Stomach (tissue), 9 donors: ENCODE results near the gene TBC1D4. TPM values are rescaled to one million over a fixed set of nuclear protein-coding genes. Genes with fewer than 3 reads are reported as not detected.
"Not testable (repeated sequence)": the region's sequence is repeated elsewhere in the genome, so short reads cannot be mapped to it uniquely, and the experiment has no call there.

Experiments
- DNase-seq, 2 donors: peaks; one replicate each; pipeline versions ENCODE4 v3.0.0 to v3.0.0-alpha.2; 2013 to 2019
- H3K27ac ChIP-seq, 5 donors: fragments of 200-600 bp in 4 of 5; sonication (generic) in 4 of 5; one replicate each; pipeline ENCODE4 v1.5.1; 2013 to 2019; ENCODE audit warnings: mild to moderate bottlenecking in 1 of 5, moderate library complexity in 1 of 5
- H3K27me3 ChIP-seq, 3 donors: fragments of 200-600 bp; sonication (generic); one replicate each; pipeline ENCODE4 v1.5.1; 2017 to 2019; ENCODE audit warnings: mixed run types in 1 of 3
- H3K36me3 ChIP-seq, 4 donors: fragments of 200-600 bp; sonication (generic); 1 replicate in 3 of 4; 2 replicates in 1 of 4; pipeline ENCODE4 v1.5.1; 2016 to 2019
- H3K4me1 ChIP-seq, 4 donors: fragments of 200-600 bp; sonication (generic); one replicate each; pipeline ENCODE4 v1.5.1; 2016 to 2019
- H3K4me3 ChIP-seq, 4 donors: fragments of 200-600 bp; sonication (generic) in 3 of 4; one replicate each; pipeline ENCODE4 v1.5.1; 2016 to 2019; ENCODE audit warnings: mild to moderate bottlenecking in 1 of 4
- H3K9me3 ChIP-seq, 4 donors: fragments of 200-600 bp; sonication (generic); one replicate each; pipeline ENCODE4 v1.5.1; 2016 to 2019
- EP300 ChIP-seq: sonication (generic); formaldehyde crosslinking; IDR thresholded peaks from one replicate; pipeline ENCODE4 v1.6.1; 2017; ENCODE audit warnings: antibody characterized with exemption
- POLR2A ChIP-seq, 4 donors: fragments of 450-650 bp; IDR thresholded peaks; one replicate each; pipeline ENCODE4 v1.6.1; 2016; ENCODE audit warnings: antibody characterized with exemption in 4 of 4, control low read depth in 2 of 4, mild to moderate bottlenecking in 1 of 4, moderate library complexity in 1 of 4
- POLR2AphosphoS5 ChIP-seq, 3 donors: sonication (generic); formaldehyde crosslinking; IDR thresholded peaks; one replicate each; pipeline ENCODE4 v1.6.1; 2016; ENCODE audit warnings: antibody characterized with exemption in 3 of 3
- WGBS, 5 donors: extraction: QIAGEN DNeasy Blood & Tissue Kit in 3 of 5; methylation state at CpG; one replicate each; pipeline versions ENCODE4 v1.1.5 to v1.1.7; 2013 to 2018; 5-methylcytosine and 5-hydroxymethylcytosine counted together
- intact Hi-C: fragments of 100-400 bp; cut with DNase I; formaldehyde crosslinking; loops from one replicate; pipeline ENCODE4 v1.15.1; 2023; ENCODE audit warnings: low total_unique reads
- polyA plus RNA-seq, 3 donors: library from polyadenylated mRNA; stranded (reverse); fragments of 200-250 nt; gene quantifications; one replicate each; pipeline ENCODE4 v1.2.3, GENCODE V29; 2013
- total RNA-seq, 5 donors: library from RNA; depleted of rRNA; stranded (reverse); fragments of >200 nt; gene quantifications; one replicate each; pipeline versions ENCODE4 v1.1.0 to v1.2.3, GENCODE V29; 2014 to 2016
- TF ChIP-seq, protein P1 (sequence below), 7 experiments: fragments of 450-650 bp in 4 of 7; fragments of 200-600 bp in 3 of 7; sonication (generic) in 3 of 7; IDR thresholded peaks; one replicate each; pipeline ENCODE4 v1.5.1; 2016 to 2019; ENCODE audit warnings: antibody characterized with exemption in 7 of 7, control low read depth in 2 of 7, mild to moderate bottlenecking in 1 of 7
- donor health status: healthy with polysubstance abuse.
- donor health status: Bipolar disorder and iron deficiency.
- donor health status: healthy.

TBC1D4 gene
- total and polyA plus RNA-seq, 8 donors = 4.9 to 47.8 (median 27.3) TPM

- no peak for TF ChIP-seq POLR2AphosphoS5 (IDR thresholded peaks at IDR 0.05)
- TF ChIP-seq EP300 = no peak
- TF ChIP-seq, protein P1, sequence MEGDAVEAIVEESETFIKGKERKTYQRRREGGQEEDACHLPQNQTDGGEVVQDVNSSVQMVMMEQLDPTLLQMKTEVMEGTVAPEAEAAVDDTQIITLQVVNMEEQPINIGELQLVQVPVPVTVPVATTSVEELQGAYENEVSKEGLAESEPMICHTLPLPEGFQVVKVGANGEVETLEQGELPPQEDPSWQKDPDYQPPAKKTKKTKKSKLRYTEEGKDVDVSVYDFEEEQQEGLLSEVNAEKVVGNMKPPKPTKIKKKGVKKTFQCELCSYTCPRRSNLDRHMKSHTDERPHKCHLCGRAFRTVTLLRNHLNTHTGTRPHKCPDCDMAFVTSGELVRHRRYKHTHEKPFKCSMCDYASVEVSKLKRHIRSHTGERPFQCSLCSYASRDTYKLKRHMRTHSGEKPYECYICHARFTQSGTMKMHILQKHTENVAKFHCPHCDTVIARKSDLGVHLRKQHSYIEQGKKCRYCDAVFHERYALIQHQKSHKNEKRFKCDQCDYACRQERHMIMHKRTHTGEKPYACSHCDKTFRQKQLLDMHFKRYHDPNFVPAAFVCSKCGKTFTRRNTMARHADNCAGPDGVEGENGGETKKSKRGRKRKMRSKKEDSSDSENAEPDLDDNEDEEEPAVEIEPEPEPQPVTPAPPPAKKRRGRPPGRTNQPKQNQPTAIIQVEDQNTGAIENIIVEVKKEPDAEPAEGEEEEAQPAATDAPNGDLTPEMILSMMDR (IDR thresholded peaks at IDR 0.05) = no peak
- TF ChIP-seq POLR2A (IDR thresholded peaks at IDR 0.05) = no peak
- H3K9me3 ChIP-seq = no peaks in the 10 kb centered on the region
- no peak overlapping the region for H3K27ac ChIP-seq
- no peak for DNase-seq
- no peaks in the 10 kb centered on the region for H3K36me3 ChIP-seq
- no peak overlapping the region for H3K4me3 ChIP-seq
- intact Hi-C loops = no loop called here
- no peaks in the 10 kb centered on the region for H3K4me1 ChIP-seq
- no peaks in the 10 kb centered on the region for H3K27me3 ChIP-seq
- 35 to 40% (median 39%) methylated on average over 1 of the region's 1 CpG for WGBS, 5 donors
These were observed 226.3 kb downstream of the TBC1D4 start for GRCh38 chr13:75255653-75256052.

DNA sequence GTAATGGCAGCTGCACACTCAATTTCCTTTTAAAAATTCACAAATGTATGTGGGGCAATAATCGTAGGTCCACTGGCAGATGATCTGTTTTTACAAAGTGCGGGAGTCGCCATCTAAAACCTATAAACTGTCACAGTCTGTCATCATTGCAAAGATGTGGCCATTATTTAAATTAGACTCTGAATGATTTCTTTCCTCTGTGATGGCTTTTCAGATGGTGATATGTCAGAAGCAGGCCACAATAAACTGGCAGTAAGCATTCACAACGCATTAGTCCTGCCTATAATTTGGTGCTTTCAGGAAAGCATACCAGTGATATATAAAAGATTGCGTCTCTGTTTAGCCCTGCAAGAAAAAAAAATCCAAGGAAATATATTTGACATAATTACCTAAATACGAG is 226.8 kb downstream of the TBC1D4 start:
- Histone ChIP-seq H3K27me3 (no peaks in the 10 kb centered on the region), H3K4me1 (no peaks in the 10 kb centered on the region), H3K4me3 (no peak overlapping the region), H3K27ac (no peak overlapping the region), H3K9me3 (no peaks in the 10 kb centered on the region), H3K36me3 (no peaks in the 10 kb centered on the region)
- intact Hi-C loops = no loop called here
- WGBS, 5 donors = 87 to 94% (median 91%) methylated on average over 6 of the region's 6 CpGs
- no peak for TF ChIP-seq POLR2A (IDR thresholded peaks at IDR 0.05)
- no peak for TF ChIP-seq EP300
- TF ChIP-seq POLR2AphosphoS5 (IDR thresholded peaks at IDR 0.05) = no peak
- TF ChIP-seq, protein P1 (IDR thresholded peaks at IDR 0.05) = no peak
- no peak for DNase-seq

DNA sequence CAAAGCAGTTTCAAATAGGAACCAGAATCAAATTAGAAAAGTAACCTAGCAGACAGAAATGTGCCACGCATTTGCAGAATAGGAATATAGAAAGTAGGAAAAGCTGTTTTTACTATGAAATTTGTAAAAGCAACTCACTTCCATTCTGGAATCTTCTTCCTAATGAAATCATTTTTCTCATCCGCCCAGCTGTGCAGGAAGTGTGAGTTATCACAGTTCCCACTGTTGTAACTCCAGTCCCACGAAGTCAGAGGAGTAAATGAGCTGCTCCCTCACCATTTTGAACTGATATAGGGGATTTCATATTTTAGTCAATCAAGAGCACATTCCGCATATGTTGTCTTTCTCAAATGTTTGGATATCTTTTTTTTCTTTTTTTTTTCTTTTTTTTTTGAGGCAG is 230.8 kb downstream of the TBC1D4 start:
- intact Hi-C loops = no loop called here
- peak in 1 of 2 donors; percentile 15 for DNase-seq
- no peaks in the 10 kb centered on the region for H3K4me1 ChIP-seq
- WGBS, 5 donors = 69 to 83% (median 77%) methylated on average over 4 of the region's 4 CpGs
- H3K27me3 ChIP-seq = no peaks in the 10 kb centered on the region
- H3K27ac ChIP-seq = no peak overlapping the region
- TF ChIP-seq EP300 (no peak), POLR2AphosphoS5 (IDR thresholded peaks at IDR 0.05) (no peak), POLR2A (IDR thresholded peaks at IDR 0.05) (no peak)
- TF ChIP-seq, protein P1 (IDR thresholded peaks at IDR 0.05) = no peak
- no peak overlapping the region for H3K4me3 ChIP-seq
- H3K9me3 ChIP-seq = peaks cover 0 to 10% (median 9%) of the 10 kb centered on the region in 4 donors
- H3K36me3 ChIP-seq = no peaks in the 10 kb centered on the region

- WGBS, 5 donors = 66 to 83% (median 81%) methylated on average over 7 of the region's 7 CpGs
- Histone ChIP-seq H3K9me3 (peaks cover 0 to 13% (median 11%) of the 10 kb centered on the region in 4 donors), H3K36me3 (no peaks in the 10 kb centered on the region), H3K4me1 (no peaks in the 10 kb centered on the region), H3K27ac (no peak overlapping the region), H3K27me3 (no peaks in the 10 kb centered on the region), H3K4me3 (no peak overlapping the region)
- DNase-seq = peak in 1 of 2 donors; percentile 53
- TF ChIP-seq EP300 (no peak), POLR2A (IDR thresholded peaks at IDR 0.05) (no peak), POLR2AphosphoS5 (IDR thresholded peaks at IDR 0.05) (no peak)
- TF ChIP-seq, protein P1 (IDR thresholded peaks at IDR 0.05) = no peak
- intact Hi-C loops = no loop called here
These were observed 231.3 kb downstream of the TBC1D4 start for GRCh38 chr13:75250526-75251178.

DNA sequence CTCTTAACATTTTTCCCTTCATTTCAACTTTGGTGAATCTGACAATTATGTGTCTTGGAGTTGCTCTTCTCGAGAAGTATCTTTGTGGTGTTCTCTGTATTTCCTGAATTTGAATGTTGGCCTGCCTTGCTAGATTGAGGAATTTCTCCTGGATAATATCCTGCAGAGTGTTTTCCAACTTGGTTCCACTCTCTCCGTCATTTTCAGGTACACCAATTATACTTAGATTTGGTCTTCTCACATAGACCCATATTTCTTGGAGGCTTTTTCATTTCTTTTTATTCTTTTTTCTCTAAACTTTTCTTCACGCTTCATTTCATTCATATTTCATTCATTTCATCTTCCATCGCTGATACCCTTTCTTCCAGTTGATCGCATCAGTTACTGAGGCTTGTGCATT is 236.4 kb downstream of the TBC1D4 start:
- 77 to 96% (median 94%) methylated on average over 4 to 5 of the region's 5 CpGs for WGBS, 5 donors
- intact Hi-C loops, H3K4me1 ChIP-seq, H3K27me3 ChIP-seq, H3K27ac ChIP-seq, H3K4me3 ChIP-seq, DNase-seq, H3K36me3 ChIP-seq: not testable (repeated sequence)
- peaks cover 0 to 16% (median 11%) of the 10 kb centered on the region in 4 donors for H3K9me3 ChIP-seq

- H3K9me3 ChIP-seq, H3K27ac ChIP-seq, intact Hi-C loops, H3K27me3 ChIP-seq, H3K36me3 ChIP-seq, H3K4me1 ChIP-seq, DNase-seq, H3K4me3 ChIP-seq: not testable (repeated sequence)
- 78 to 87% (median 86%) methylated on average over 20 to 22 of the region's 22 CpGs for WGBS, 5 donors
These were observed 241.7 kb downstream of the TBC1D4 start for GRCh38 chr13:75240240-75240639.
